ENCODE measurements around the gene MCOLN3. TPM values are rescaled to one million over a fixed set of nuclear protein-coding genes. Genes with fewer than 3 reads are reported as not detected.

The MCOLN3 gene
- total RNA-seq, 1 experiment from 2014 or later = 0.70 TPM

- ChIA-PET CTCF (interaction anchor here (1.0 to 1.8 kb wide), 4 partner anchors 22 to 282 kb away, joined by 3 to 5 read pairs (median 4); no protein-coding TSS in a partner anchor), POLR2A (interaction anchor here (0.6 kb wide), 2 partner anchors 151 to 1080 kb away, joined by 3 to 4 read pairs; no protein-coding TSS in a partner anchor)
- H3K27ac Mint-ChIP-seq (ENCODE audit: low read depth, unreplicated experiment) = no peak overlapping the region
- no peaks in the 10 kb centered on the region for H3K36me3 Mint-ChIP-seq (ENCODE audit: insufficient read depth, unreplicated experiment)
- no peak overlapping the region for H3K4me3 Mint-ChIP-seq (ENCODE audit: unreplicated experiment)
- DNase-seq (ENCODE audit: unreplicated experiment) = peak; percentile 35
- peaks cover 8% of the 10 kb centered on the region for H3K4me1 Mint-ChIP-seq (ENCODE audit: insufficient read depth, unreplicated experiment)
- H3K27me3 Mint-ChIP-seq (ENCODE audit: insufficient read depth, unreplicated experiment) = no peaks in the 10 kb centered on the region
- TF ChIP-seq CTCF (IDR thresholded peaks at IDR 0.05; ENCODE audit: unreplicated experiment) = no peak
- peaks cover 8% of the 10 kb centered on the region for H3K9me3 Mint-ChIP-seq (ENCODE audit: unreplicated experiment)
- intact Hi-C loops (cut with micrococcal nuclease) = no loop called here
- no TSS peak for BruUV-seq (replicated peaks)
These were observed 75.8 kb downstream of the MCOLN3 start for GRCh38 chr1:84972377-84972987.

GRCh38 chr1:84971957-84972356 is 76.3 kb downstream of the MCOLN3 start:
- Mint-ChIP-seq H3K27ac (ENCODE audit: low read depth, unreplicated experiment) (no peak overlapping the region), H3K36me3 (ENCODE audit: insufficient read depth, unreplicated experiment) (no peaks in the 10 kb centered on the region), H3K4me1 (ENCODE audit: insufficient read depth, unreplicated experiment) (peaks cover 8% of the 10 kb centered on the region), H3K27me3 (ENCODE audit: insufficient read depth, unreplicated experiment) (no peaks in the 10 kb centered on the region), H3K9me3 (ENCODE audit: unreplicated experiment) (peaks cover 2% of the 10 kb centered on the region), H3K4me3 (ENCODE audit: unreplicated experiment) (no peak overlapping the region)
- ChIA-PET POLR2A (interaction anchor here (0.6 to 0.7 kb wide), 2 partner anchors 232 to 1080 kb away, joined by 3 to 4 read pairs; no protein-coding TSS in a partner anchor), CTCF (interaction anchor here (1.0 to 1.8 kb wide), 4 partner anchors 22 to 283 kb away, joined by 3 to 5 read pairs (median 4); no protein-coding TSS in a partner anchor)
- no peak for DNase-seq (ENCODE audit: unreplicated experiment)
- TF ChIP-seq CTCF (IDR thresholded peaks at IDR 0.05; ENCODE audit: unreplicated experiment) = no peak
- intact Hi-C loops (cut with micrococcal nuclease) = no loop called here
- no TSS peak for BruUV-seq (replicated peaks)

GRCh38 chr1:84969489-84970250 is 78.6 kb downstream of the MCOLN3 start:
- CTCF ChIA-PET = interaction anchor here (0.9 kb wide), 1 partner anchor 21 kb away, joined by 3 read pairs; no protein-coding TSS in a partner anchor
- intact Hi-C loops (cut with micrococcal nuclease) = no loop called here
- Mint-ChIP-seq H3K36me3 (ENCODE audit: insufficient read depth, unreplicated experiment) (no peaks in the 10 kb centered on the region), H3K9me3 (ENCODE audit: unreplicated experiment) (no peaks in the 10 kb centered on the region), H3K4me1 (ENCODE audit: insufficient read depth, unreplicated experiment) (peaks cover 8% of the 10 kb centered on the region), H3K27ac (ENCODE audit: low read depth, unreplicated experiment) (no peak overlapping the region), H3K4me3 (ENCODE audit: unreplicated experiment) (no peak overlapping the region), H3K27me3 (ENCODE audit: insufficient read depth, unreplicated experiment) (no peaks in the 10 kb centered on the region)
- BruUV-seq (replicated peaks) = no TSS peak
- POLR2A ChIA-PET = no interaction called here
- TF ChIP-seq CTCF (IDR thresholded peaks at IDR 0.05; ENCODE audit: unreplicated experiment) = no peak
- DNase-seq (ENCODE audit: unreplicated experiment) = no peak

- BruUV-seq (replicated peaks) = no TSS peak
- no peaks in the 10 kb centered on the region for H3K27me3 Mint-ChIP-seq (ENCODE audit: insufficient read depth, unreplicated experiment)
- intact Hi-C loops (cut with micrococcal nuclease) = no loop called here
These were observed 79.4 kb downstream of the MCOLN3 start for GRCh38 chr1:84968865-84969264.

More at GRCh38 chr1:84968865-84969264, 79.4 kb downstream of the MCOLN3 start:
- ChIA-PET POLR2A (no interaction called here), CTCF (interaction anchor here (0.9 kb wide), 1 partner anchor 22 kb away, joined by 3 read pairs; no protein-coding TSS in a partner anchor)
- no peaks in the 10 kb centered on the region for H3K36me3 Mint-ChIP-seq (ENCODE audit: insufficient read depth, unreplicated experiment)
- H3K4me1 Mint-ChIP-seq (ENCODE audit: insufficient read depth, unreplicated experiment) = peaks cover 8% of the 10 kb centered on the region
- H3K27ac Mint-ChIP-seq (ENCODE audit: low read depth, unreplicated experiment) = no peak overlapping the region
- no peak for TF ChIP-seq CTCF (IDR thresholded peaks at IDR 0.05; ENCODE audit: unreplicated experiment)
- DNase-seq (ENCODE audit: unreplicated experiment) = no peak
- no peaks in the 10 kb centered on the region for H3K9me3 Mint-ChIP-seq (ENCODE audit: unreplicated experiment)
- no peak overlapping the region for H3K4me3 Mint-ChIP-seq (ENCODE audit: unreplicated experiment)

Measured in MCF 10A (cell line).